Muscle of back (tissue), 11 donors: Measurements from ENCODE around the gene CD40. TPM values are rescaled to one million over a fixed set of nuclear protein-coding genes. Genes with fewer than 3 reads are reported as not detected.

Experiments used
- DNase-seq, 3 donors: peaks; one replicate each; pipeline versions ENCODE4 v3.0.0 to v3.0.0-alpha.2; 2013
- polyA plus RNA-seq, 10 donors: library from polyadenylated mRNA; unstranded; fragments of 120-200 nt; gene quantifications; one replicate each; pipeline ENCODE4 v1.2.1, GENCODE V29; 2013; ENCODE audit not compliant: insufficient read length in 10 of 10

CD40 gene
- polyA plus RNA-seq, 10 donors = 3.4 to 9.4 (median 6.8) TPM

GRCh38 chr20:46144432-46145025 is 26.4 kb downstream of the CD40 start:
- no peak for DNase-seq

GRCh38 chr20:46145713-46146112 is 27.6 kb downstream of the CD40 start:
- DNase-seq = no peak

GRCh38 chr20:46148313-46149208 is 30.4 kb downstream of the CD40 start:
- no peak for DNase-seq

GRCh38 chr20:46150943-46151342 is 32.8 kb downstream of the CD40 start:
- no peak for DNase-seq

GRCh38 chr20:46151936-46152335 is 33.8 kb downstream of the CD40 start:
- no peak for DNase-seq

- no peak for DNase-seq
Measured at GRCh38 chr20:46152824-46153586, 34.9 kb downstream of the CD40 start.

GRCh38 chr20:46154305-46154704 is 36.2 kb downstream of the CD40 start:
- no peak for DNase-seq

GRCh38 chr20:46154796-46155195 is 36.7 kb downstream of the CD40 start:
- no peak for DNase-seq

- DNase-seq = no peak
Measured at GRCh38 chr20:46156065-46156464, 38.0 kb downstream of the CD40 start.

- no peak for DNase-seq
Measured at GRCh38 chr20:46157076-46157592, 39.0 kb downstream of the CD40 start.

GRCh38 chr20:46157625-46158024 is 39.5 kb downstream of the CD40 start:
- no peak for DNase-seq

- DNase-seq = no peak
Measured at GRCh38 chr20:46158476-46158987, 40.4 kb downstream of the CD40 start.

GRCh38 chr20:46159101-46159897 is 41.2 kb downstream of the CD40 start:
- DNase-seq = no peak

GRCh38 chr20:46160661-46161060 is 42.5 kb downstream of the CD40 start:
- no peak for DNase-seq

GRCh38 chr20:46161921-46162320 is 43.8 kb downstream of the CD40 start:
- no peak for DNase-seq

- no peak for DNase-seq
Measured at GRCh38 chr20:46164254-46164653, 46.1 kb downstream of the CD40 start.

GRCh38 chr20:46167080-46167479 is 49.0 kb downstream of the CD40 start:
- DNase-seq = no peak

- no peak for DNase-seq
Measured at GRCh38 chr20:46168438-46168837, 50.3 kb downstream of the CD40 start.

- no peak for DNase-seq
Measured at GRCh38 chr20:46169245-46170171, 51.4 kb downstream of the CD40 start.

- DNase-seq = no peak
Measured at GRCh38 chr20:46171476-46171875, 53.4 kb downstream of the CD40 start.
